CD4-positive, alpha-beta T cell treated with Interleukin-15 for 4 hours (primary cell): ENCODE data around the gene HIC1.

ENCODE experiments used
- DNase-seq: peaks from one replicate; pipeline ENCODE4 v3.0.0-alpha.2; 2020; ENCODE audit warnings: low spot score

Gene HIC1

GRCh38 chr17:2048805-2049204 lies 6.1 kb upstream of the HIC1 start:
- no peak for DNase-seq

GRCh38 chr17:2049333-2050299 lies 5.3 kb upstream of the HIC1 start:
- peak; percentile 93 for DNase-seq

GRCh38 chr17:2050300-2051060 lies 4.4 kb upstream of the HIC1 start:
- peak; percentile 71 for DNase-seq

GRCh38 chr17:2051061-2051932 lies 3.6 kb upstream of the HIC1 start:
- no peak for DNase-seq

- DNase-seq: no peak
These were observed 2.9 kb upstream of the HIC1 start for GRCh38 chr17:2051933-2052559.

GRCh38 chr17:2053380-2054261 lies 1.3 kb upstream of the HIC1 start:
- DNase-seq: peak; percentile 75

GRCh38 chr17:2054262-2054511 lies 716 bp upstream of the HIC1 start:
- no peak for DNase-seq

GRCh38 chr17:2055292-2056205 lies 646 bp downstream of the HIC1 start:
- no peak for DNase-seq

GRCh38 chr17:2056206-2057174 lies 1.6 kb downstream of the HIC1 start:
- DNase-seq: peak; percentile 47

- DNase-seq: no peak
These were observed 2.4 kb downstream of the HIC1 start for GRCh38 chr17:2057175-2057759.

GRCh38 chr17:2057760-2058585 lies 3.1 kb downstream of the HIC1 start:
- DNase-seq: no peak

GRCh38 chr17:2058586-2059546 lies 4.0 kb downstream of the HIC1 start:
- DNase-seq: peak; percentile 49

GRCh38 chr17:2059547-2060384 lies 4.9 kb downstream of the HIC1 start:
- no peak for DNase-seq

GRCh38 chr17:2060385-2060658 lies 5.4 kb downstream of the HIC1 start:
- DNase-seq: no peak

- no peak for DNase-seq
These were observed 6.0 kb downstream of the HIC1 start for GRCh38 chr17:2060681-2061440.
